PFSK-1 (cell line): ENCODE data around the gene FYN.

Experiments used
- FOXP2 ChIP-seq: optimal IDR thresholded peaks from 2 replicates; pipeline ENCODE3; 2011; ENCODE audit warnings: borderline replicate concordance, control low read depth, inconsistent platforms; ENCODE audit not compliant: insufficient read depth; ENCODE audit errors: extremely low read length, extremely low read depth
- POLR2AphosphoS5 ChIP-seq: IDR thresholded peaks from 2 replicates; pipeline ENCODE4 v1.6.1; 2012; ENCODE audit warnings: low read depth, mild to moderate bottlenecking, control low read depth, low read length, moderate library complexity
- SIN3A ChIP-seq: IDR thresholded peaks from 2 replicates; pipeline ENCODE4 v1.6.1; 2012; ENCODE audit warnings: mild to moderate bottlenecking, low read length, moderate library complexity, borderline replicate concordance; ENCODE audit not compliant: insufficient read depth
- TAF1 ChIP-seq: IDR thresholded peaks from 2 replicates; pipeline ENCODE4 v1.6.1; 2012; ENCODE audit warnings: low read length, control low read depth, borderline replicate concordance; ENCODE audit not compliant: insufficient read depth
- TF ChIP-seq, protein P1 (sequence below), 2 experiments: IDR thresholded peaks; 2 replicates each; pipeline versions ENCODE4 v1.6.1 to v1.8.0; 2011 to 2012; ENCODE audit warnings: low read depth in 2 of 2, low read length in 2 of 2, control low read depth in 1 of 2, inconsistent platforms in 1 of 2, mild to moderate bottlenecking in 1 of 2, moderate library complexity in 1 of 2; ENCODE audit not compliant: insufficient read depth in 1 of 2

The FYN gene

DNA sequence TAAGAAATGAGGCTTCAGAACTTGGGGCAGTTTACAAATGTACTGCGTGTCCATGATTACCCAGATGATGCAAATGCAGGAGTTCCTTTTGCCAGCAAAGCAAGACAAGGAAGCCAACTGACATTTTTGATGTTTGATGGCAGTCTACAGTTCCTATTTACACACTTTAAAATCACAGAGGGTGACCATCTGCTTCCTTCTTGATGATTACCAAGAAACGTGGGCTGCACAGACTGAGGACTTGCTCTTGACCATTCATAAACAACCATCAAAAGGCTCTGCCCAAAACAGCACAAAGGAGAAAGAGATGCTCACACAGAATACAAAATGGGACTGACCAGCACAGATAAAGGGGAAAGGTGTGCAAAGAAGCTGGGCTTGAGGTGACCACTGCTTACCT is 187.7 kb downstream of the FYN start:
- TF ChIP-seq, protein P1, sequence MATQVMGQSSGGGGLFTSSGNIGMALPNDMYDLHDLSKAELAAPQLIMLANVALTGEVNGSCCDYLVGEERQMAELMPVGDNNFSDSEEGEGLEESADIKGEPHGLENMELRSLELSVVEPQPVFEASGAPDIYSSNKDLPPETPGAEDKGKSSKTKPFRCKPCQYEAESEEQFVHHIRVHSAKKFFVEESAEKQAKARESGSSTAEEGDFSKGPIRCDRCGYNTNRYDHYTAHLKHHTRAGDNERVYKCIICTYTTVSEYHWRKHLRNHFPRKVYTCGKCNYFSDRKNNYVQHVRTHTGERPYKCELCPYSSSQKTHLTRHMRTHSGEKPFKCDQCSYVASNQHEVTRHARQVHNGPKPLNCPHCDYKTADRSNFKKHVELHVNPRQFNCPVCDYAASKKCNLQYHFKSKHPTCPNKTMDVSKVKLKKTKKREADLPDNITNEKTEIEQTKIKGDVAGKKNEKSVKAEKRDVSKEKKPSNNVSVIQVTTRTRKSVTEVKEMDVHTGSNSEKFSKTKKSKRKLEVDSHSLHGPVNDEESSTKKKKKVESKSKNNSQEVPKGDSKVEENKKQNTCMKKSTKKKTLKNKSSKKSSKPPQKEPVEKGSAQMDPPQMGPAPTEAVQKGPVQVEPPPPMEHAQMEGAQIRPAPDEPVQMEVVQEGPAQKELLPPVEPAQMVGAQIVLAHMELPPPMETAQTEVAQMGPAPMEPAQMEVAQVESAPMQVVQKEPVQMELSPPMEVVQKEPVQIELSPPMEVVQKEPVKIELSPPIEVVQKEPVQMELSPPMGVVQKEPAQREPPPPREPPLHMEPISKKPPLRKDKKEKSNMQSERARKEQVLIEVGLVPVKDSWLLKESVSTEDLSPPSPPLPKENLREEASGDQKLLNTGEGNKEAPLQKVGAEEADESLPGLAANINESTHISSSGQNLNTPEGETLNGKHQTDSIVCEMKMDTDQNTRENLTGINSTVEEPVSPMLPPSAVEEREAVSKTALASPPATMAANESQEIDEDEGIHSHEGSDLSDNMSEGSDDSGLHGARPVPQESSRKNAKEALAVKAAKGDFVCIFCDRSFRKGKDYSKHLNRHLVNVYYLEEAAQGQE (IDR thresholded peaks at IDR 0.05; ENCODE audit: insufficient read depth in 1 of 2, low read depth in 2 of 2, low read length in 2 of 2), result no peak
- TF ChIP-seq POLR2AphosphoS5 (no peak), FOXP2 (no peak), TAF1 (no peak), SIN3A (no peak)

DNA sequence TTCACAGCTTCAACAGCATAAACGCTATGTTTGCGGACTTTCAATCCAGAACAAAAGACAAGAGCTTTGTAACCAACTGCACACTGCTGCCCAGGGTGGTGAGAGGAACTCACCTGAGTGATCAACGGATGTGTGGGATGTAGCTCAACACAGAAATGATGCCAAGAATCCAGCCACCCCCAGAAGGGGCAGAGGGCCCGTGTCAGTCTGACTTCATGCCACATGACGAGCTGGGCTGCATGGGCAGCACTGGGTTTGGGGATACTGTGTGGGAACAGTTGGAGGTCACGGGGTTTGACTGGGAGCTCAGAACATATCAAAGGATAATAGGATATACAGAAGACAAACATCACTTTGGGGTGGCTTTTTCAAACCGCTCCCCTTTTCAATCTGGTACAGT is 188.2 kb downstream of the FYN start:
- TF ChIP-seq FOXP2 (no peak), POLR2AphosphoS5 (no peak), SIN3A (no peak), TAF1 (no peak)
- TF ChIP-seq, protein P1 (IDR thresholded peaks at IDR 0.05; ENCODE audit: insufficient read depth in 1 of 2, low read depth in 2 of 2, low read length in 2 of 2), result no peak

DNA sequence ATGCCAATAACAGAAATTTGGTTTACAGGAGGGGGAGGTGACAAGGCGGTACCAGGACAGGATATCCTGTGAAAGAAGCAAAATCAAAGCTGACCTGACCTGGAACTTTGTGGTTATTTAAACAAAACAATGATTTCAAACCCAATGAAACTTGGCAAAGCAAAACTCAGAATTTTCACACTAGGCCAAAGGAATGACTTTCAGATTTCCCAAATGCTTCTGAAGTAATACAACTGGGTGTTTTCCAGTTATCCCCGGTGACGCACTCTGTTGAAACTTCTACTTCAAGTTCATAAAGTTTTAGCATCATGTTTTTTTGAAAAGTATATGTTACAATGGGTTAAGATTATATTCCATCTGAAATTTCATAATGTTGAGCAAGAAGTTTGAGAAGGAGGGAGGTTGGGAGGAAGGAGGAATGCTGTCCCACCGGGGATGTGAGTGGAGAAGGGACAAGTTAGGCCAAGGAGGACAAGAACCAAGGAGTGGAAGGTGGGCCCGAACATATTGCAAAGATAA is 189.4 kb downstream of the FYN start:
- TF ChIP-seq POLR2AphosphoS5 (no peak), SIN3A (no peak), FOXP2 (no peak), TAF1 (no peak)
- TF ChIP-seq, protein P1 (IDR thresholded peaks at IDR 0.05; ENCODE audit: insufficient read depth in 1 of 2, low read depth in 2 of 2, low read length in 2 of 2), result no peak

DNA sequence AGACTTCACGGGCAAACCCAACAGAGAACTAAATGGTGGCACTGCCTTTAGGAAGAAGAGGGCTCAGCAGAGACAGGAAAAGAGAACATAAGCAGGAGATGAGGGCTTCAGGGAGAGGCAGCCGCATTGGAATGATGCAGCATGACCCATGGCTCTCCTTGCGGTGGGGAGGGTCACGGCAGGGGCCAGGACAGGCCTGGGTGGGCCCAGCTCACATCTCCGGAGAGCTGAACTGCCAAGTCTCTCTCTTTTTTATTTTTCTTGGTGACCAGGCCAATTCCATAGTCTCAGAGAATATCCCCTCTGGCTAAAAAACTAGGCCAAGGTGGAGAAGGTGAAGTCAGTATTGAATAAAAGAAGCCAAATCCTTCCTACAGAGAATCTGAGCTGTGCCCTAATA is 190.1 kb downstream of the FYN start:
- no peak for TF ChIP-seq FOXP2
- no peak for TF ChIP-seq TAF1
- TF ChIP-seq, protein P1 (IDR thresholded peaks at IDR 0.05; ENCODE audit: insufficient read depth in 1 of 2, low read depth in 2 of 2, low read length in 2 of 2), result no peak
- TF ChIP-seq SIN3A, result no peak
- no peak for TF ChIP-seq POLR2AphosphoS5

DNA sequence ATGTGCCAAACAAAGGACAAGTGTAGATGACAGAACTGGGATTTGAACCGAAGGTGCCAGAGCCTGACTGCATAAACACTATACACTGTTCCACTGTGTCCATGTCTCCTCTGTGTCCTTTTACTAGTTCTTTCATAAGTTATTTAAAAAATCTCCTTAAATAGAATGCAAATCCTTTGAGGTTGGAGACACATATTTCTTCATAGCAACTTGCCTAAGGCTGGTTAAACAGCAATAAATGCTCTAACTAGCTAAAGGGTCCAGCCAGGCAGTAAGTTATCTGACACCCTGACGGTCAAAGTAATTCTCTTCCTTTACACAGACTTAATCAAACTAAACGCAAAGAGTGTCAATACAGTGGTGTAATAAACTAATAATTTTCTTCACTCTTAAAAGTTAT is 191.4 kb downstream of the FYN start:
- no peak for TF ChIP-seq TAF1
- TF ChIP-seq, protein P1 (IDR thresholded peaks at IDR 0.05; ENCODE audit: insufficient read depth in 1 of 2, low read depth in 2 of 2, low read length in 2 of 2), result no peak
- TF ChIP-seq POLR2AphosphoS5, result no peak
